ENCODE measurements around the gene ITPR3.

ITPR3 gene

GRCh38 chr6:33667072-33667471 lies 46.0 kb downstream of the ITPR3 start:
- no peak overlapping the region for H4K12ac ChIP-seq (ENCODE audit: low read depth, low read length)
- WGBS (ENCODE audit: extremely low coverage, insufficient coverage, insufficient read length), result no CpG with 5 or more reads among the region's 16 CpGs
- no peaks in the 10 kb centered on the region for H3K27me3 ChIP-seq (ENCODE audit: insufficient read depth, low read length)
- H4K91ac ChIP-seq (ENCODE audit: low read depth, low read length), result no peak overlapping the region
- H3K4ac ChIP-seq (ENCODE audit: low read depth, low read length), result no peak overlapping the region
- H2BK12ac ChIP-seq (ENCODE audit: low read length), result no peak overlapping the region
- peaks cover 3 to 7% of the 10 kb centered on the region in 2 experiments for H3K36me3 ChIP-seq (ENCODE audit: control insufficient read depth in 1 of 2, insufficient read depth in 2 of 2, low read length in 2 of 2)
- H2BK5ac ChIP-seq (ENCODE audit: low read depth, low read length, poor library complexity), result no peak overlapping the region
- no peak overlapping the region for H3K14ac ChIP-seq (ENCODE audit: low read length)
- no peak overlapping the region for H2BK120ac ChIP-seq (ENCODE audit: insufficient read depth, low read length, poor library complexity)
- H3K9me3 ChIP-seq (ENCODE audit: insufficient read depth, low read depth, low read length), result peaks cover 3% of the 10 kb centered on the region
- H2AFZ ChIP-seq (ENCODE audit: insufficient read depth, low read length, poor library complexity), result no peak overlapping the region
- no peak overlapping the region for H3K18ac ChIP-seq (ENCODE audit: low read length)
- no peak for DNase-seq
- no peaks in the 10 kb centered on the region for H3K79me2 ChIP-seq (ENCODE audit: control insufficient read depth, insufficient read depth, low read length, poor library complexity)
- H3K79me1 ChIP-seq (ENCODE audit: low read length), result no peaks in the 10 kb centered on the region
- H4K8ac ChIP-seq (ENCODE audit: low read depth, low read length), result no peak overlapping the region
- no peak overlapping the region for H2AK5ac ChIP-seq (ENCODE audit: low read length)
- no peak overlapping the region for H3K27ac ChIP-seq (ENCODE audit: low read depth, low read length)
- H3K4me2 ChIP-seq (ENCODE audit: low read length), result no peak overlapping the region
- H3K23ac ChIP-seq (ENCODE audit: low read length), result no peak overlapping the region
- no peak overlapping the region for H3K9ac ChIP-seq (ENCODE audit: low read length)
- H3K4me1 ChIP-seq (ENCODE audit: control insufficient read depth in 1 of 2, insufficient read depth in 2 of 2, low read length in 2 of 2), result no peaks in the 10 kb centered on the region
- H3K4me3 ChIP-seq (ENCODE audit: low read depth, low read length), result no peak overlapping the region

- no peak overlapping the region for H3K14ac ChIP-seq (ENCODE audit: low read length)
- H4K12ac ChIP-seq (ENCODE audit: low read depth, low read length), result no peak overlapping the region
- no peak overlapping the region for H3K27ac ChIP-seq (ENCODE audit: low read depth, low read length)
- no peak overlapping the region for H3K9ac ChIP-seq (ENCODE audit: low read length)
- H2BK5ac ChIP-seq (ENCODE audit: low read depth, low read length, poor library complexity), result no peak overlapping the region
- H3K4ac ChIP-seq (ENCODE audit: low read depth, low read length), result no peak overlapping the region
- no peaks in the 10 kb centered on the region for H3K4me1 ChIP-seq (ENCODE audit: control insufficient read depth in 1 of 2, insufficient read depth in 2 of 2, low read length in 2 of 2)
- no peak overlapping the region for H2BK120ac ChIP-seq (ENCODE audit: insufficient read depth, low read length, poor library complexity)
- no peak overlapping the region for H2AFZ ChIP-seq (ENCODE audit: insufficient read depth, low read length, poor library complexity)
- no peak overlapping the region for H4K8ac ChIP-seq (ENCODE audit: low read depth, low read length)
- no peak overlapping the region for H3K4me2 ChIP-seq (ENCODE audit: low read length)
- H4K91ac ChIP-seq (ENCODE audit: low read depth, low read length), result no peak overlapping the region
- WGBS (ENCODE audit: extremely low coverage, insufficient coverage, insufficient read length), result no CpG with 5 or more reads among the region's 11 CpGs
- H3K18ac ChIP-seq (ENCODE audit: low read length), result no peak overlapping the region
- no peak overlapping the region for H3K23ac ChIP-seq (ENCODE audit: low read length)
- no peaks in the 10 kb centered on the region for H3K79me2 ChIP-seq (ENCODE audit: control insufficient read depth, insufficient read depth, low read length, poor library complexity)
- no peak overlapping the region for H3K4me3 ChIP-seq (ENCODE audit: low read depth, low read length)
- H2AK5ac ChIP-seq (ENCODE audit: low read length), result no peak overlapping the region
- H3K36me3 ChIP-seq (ENCODE audit: control insufficient read depth in 1 of 2, insufficient read depth in 2 of 2, low read length in 2 of 2), result peaks cover 3 to 6% of the 10 kb centered on the region in 2 experiments
- peaks cover 3% of the 10 kb centered on the region for H3K9me3 ChIP-seq (ENCODE audit: insufficient read depth, low read depth, low read length)
- no peaks in the 10 kb centered on the region for H3K27me3 ChIP-seq (ENCODE audit: insufficient read depth, low read length)
- DNase-seq, result no peak
- no peaks in the 10 kb centered on the region for H3K79me1 ChIP-seq (ENCODE audit: low read length)
- no peak overlapping the region for H2BK12ac ChIP-seq (ENCODE audit: low read length)
These were observed 46.7 kb downstream of the ITPR3 start for GRCh38 chr6:33667776-33668175.

DNA sequence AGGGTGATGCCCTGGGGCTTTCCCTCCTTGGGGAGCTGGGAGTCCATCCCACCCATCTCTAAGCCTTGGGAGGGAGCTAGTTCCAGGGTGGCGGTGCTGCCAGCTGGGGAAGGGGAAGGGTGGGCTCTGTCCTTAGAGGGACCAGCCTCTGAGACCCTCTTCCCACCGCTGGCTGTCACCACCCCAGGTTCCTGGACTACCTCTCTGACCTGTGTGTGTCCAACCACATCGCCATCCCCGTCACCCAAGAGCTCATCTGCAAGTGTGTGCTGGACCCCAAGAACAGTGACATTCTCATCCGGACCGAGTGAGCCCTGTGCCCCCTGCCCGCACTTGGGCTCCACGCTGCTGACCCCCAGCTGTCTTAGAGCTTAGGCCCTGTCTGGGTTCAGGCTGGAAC lies 47.2 kb downstream of the ITPR3 start:
- Histone ChIP-seq H2AFZ (ENCODE audit: insufficient read depth, low read length, poor library complexity) (no peak overlapping the region), H2BK120ac (ENCODE audit: insufficient read depth, low read length, poor library complexity) (no peak overlapping the region), H4K91ac (ENCODE audit: low read depth, low read length) (no peak overlapping the region), H3K9me3 (ENCODE audit: insufficient read depth, low read depth, low read length) (peaks cover 3% of the 10 kb centered on the region), H3K4me3 (ENCODE audit: low read depth, low read length) (no peak overlapping the region), H3K27me3 (ENCODE audit: insufficient read depth, low read length) (no peaks in the 10 kb centered on the region), H3K4ac (ENCODE audit: low read depth, low read length) (no peak overlapping the region), H3K4me1 (ENCODE audit: control insufficient read depth in 1 of 2, insufficient read depth in 2 of 2, low read length in 2 of 2) (no peaks in the 10 kb centered on the region), H3K79me1 (ENCODE audit: low read length) (no peaks in the 10 kb centered on the region), H2BK5ac (ENCODE audit: low read depth, low read length, poor library complexity) (no peak overlapping the region), H2BK12ac (ENCODE audit: low read length) (no peak overlapping the region), H3K23ac (ENCODE audit: low read length) (no peak overlapping the region), H3K36me3 (ENCODE audit: control insufficient read depth in 1 of 2, insufficient read depth in 2 of 2, low read length in 2 of 2) (peaks cover 3 to 5% of the 10 kb centered on the region in 2 experiments), H3K4me2 (ENCODE audit: low read length) (no peak overlapping the region), H3K79me2 (ENCODE audit: control insufficient read depth, insufficient read depth, low read length, poor library complexity) (no peaks in the 10 kb centered on the region), H2AK5ac (ENCODE audit: low read length) (no peak overlapping the region), H4K12ac (ENCODE audit: low read depth, low read length) (no peak overlapping the region), H3K18ac (ENCODE audit: low read length) (no peak overlapping the region), H4K8ac (ENCODE audit: low read depth, low read length) (no peak overlapping the region), H3K14ac (ENCODE audit: low read length) (no peak overlapping the region), H3K27ac (ENCODE audit: low read depth, low read length) (no peak overlapping the region), H3K9ac (ENCODE audit: low read length) (no peak overlapping the region)
- no CpG with 5 or more reads among the region's 8 CpGs for WGBS (ENCODE audit: extremely low coverage, insufficient coverage, insufficient read length)
- no peak for DNase-seq

DNA sequence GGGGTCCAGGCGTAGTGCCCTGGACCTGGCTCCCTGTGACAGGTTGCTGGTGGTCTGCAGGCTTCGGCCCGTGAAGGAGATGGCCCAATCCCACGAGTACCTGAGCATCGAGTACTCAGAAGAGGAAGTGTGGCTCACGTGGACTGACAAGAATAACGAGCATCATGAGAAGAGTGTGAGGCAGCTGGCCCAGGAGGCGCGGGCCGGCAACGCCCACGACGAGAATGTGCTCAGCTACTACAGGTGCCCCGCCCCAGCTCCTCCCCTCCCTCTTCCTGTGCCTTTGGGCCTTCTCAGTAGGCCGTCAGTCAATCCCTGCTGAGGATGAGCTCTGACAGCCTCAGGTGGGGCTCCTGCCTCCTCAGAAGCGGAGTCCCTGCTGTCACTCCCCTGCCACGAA lies 47.8 kb downstream of the ITPR3 start:
- DNase-seq, result peak; percentile 42 to 50
- H3K4ac ChIP-seq (ENCODE audit: low read depth, low read length), result no peak overlapping the region
- H3K23ac ChIP-seq (ENCODE audit: low read length), result no peak overlapping the region
- no peak overlapping the region for H4K12ac ChIP-seq (ENCODE audit: low read depth, low read length)
- H3K14ac ChIP-seq (ENCODE audit: low read length), result no peak overlapping the region
- H3K18ac ChIP-seq (ENCODE audit: low read length), result no peak overlapping the region
- no peak overlapping the region for H2AFZ ChIP-seq (ENCODE audit: insufficient read depth, low read length, poor library complexity)
- no peaks in the 10 kb centered on the region for H3K4me1 ChIP-seq (ENCODE audit: control insufficient read depth in 1 of 2, insufficient read depth in 2 of 2, low read length in 2 of 2)
- no peak overlapping the region for H3K4me2 ChIP-seq (ENCODE audit: low read length)
- no peaks in the 10 kb centered on the region for H3K79me2 ChIP-seq (ENCODE audit: control insufficient read depth, insufficient read depth, low read length, poor library complexity)
- no peak overlapping the region for H2AK5ac ChIP-seq (ENCODE audit: low read length)
- peaks cover 3 to 5% of the 10 kb centered on the region in 2 experiments for H3K36me3 ChIP-seq (ENCODE audit: control insufficient read depth in 1 of 2, insufficient read depth in 2 of 2, low read length in 2 of 2)
- no peak overlapping the region for H2BK120ac ChIP-seq (ENCODE audit: insufficient read depth, low read length, poor library complexity)
- no peak overlapping the region for H3K4me3 ChIP-seq (ENCODE audit: low read depth, low read length)
- H4K91ac ChIP-seq (ENCODE audit: low read depth, low read length), result no peak overlapping the region
- H3K27me3 ChIP-seq (ENCODE audit: insufficient read depth, low read length), result no peaks in the 10 kb centered on the region
- H3K9me3 ChIP-seq (ENCODE audit: insufficient read depth, low read depth, low read length), result peaks cover 2% of the 10 kb centered on the region
- no peak overlapping the region for H2BK5ac ChIP-seq (ENCODE audit: low read depth, low read length, poor library complexity)
- no peak overlapping the region for H4K8ac ChIP-seq (ENCODE audit: low read depth, low read length)
- H2BK12ac ChIP-seq (ENCODE audit: low read length), result no peak overlapping the region
- H3K9ac ChIP-seq (ENCODE audit: low read length), result no peak overlapping the region
- no peaks in the 10 kb centered on the region for H3K79me1 ChIP-seq (ENCODE audit: low read length)
- no peak overlapping the region for H3K27ac ChIP-seq (ENCODE audit: low read depth, low read length)
- no CpG with 5 or more reads among the region's 17 CpGs for WGBS (ENCODE audit: extremely low coverage, insufficient coverage, insufficient read length)

All from trophoblast cell (in vitro differentiated cells and primary cell).